ENCODE data around the gene MUC5AC. TPM values are rescaled to one million over a fixed set of nuclear protein-coding genes. Genes with fewer than 3 reads are reported as not detected.

Gene MUC5AC
- total and polyA plus RNA-seq, 2 of the 13 experiments (the other 11 are each of a cell fraction or from before 2014, with no cell fraction given): under 0.01 TPM; not detected in 1

DNA sequence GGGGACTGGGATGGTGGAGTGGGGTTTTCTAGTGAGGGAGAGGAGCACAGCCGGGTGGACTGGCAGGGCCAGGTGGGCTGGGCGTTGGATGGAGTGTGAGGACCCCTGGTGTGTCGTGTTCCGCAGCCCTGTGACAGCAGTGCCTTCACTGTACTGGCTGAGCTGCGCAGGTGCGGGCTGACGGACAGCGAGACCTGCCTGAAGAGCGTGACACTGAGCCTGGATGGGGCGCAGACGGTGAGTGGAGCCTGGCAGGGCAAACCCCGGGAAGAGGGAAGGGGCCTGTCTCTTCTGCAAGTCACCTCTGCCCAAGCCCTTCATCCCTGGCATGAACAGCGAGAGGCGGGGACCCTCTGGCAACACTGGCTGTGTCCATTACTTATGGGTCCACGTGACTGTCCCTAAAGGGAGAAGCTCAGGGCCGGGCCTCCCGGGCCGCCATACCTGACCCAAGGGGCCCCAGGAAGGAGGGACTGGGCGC, 10.0 kb downstream of the MUC5AC start:
- ATAC-seq (no peak), FAIRE-seq (no peak), DNase-seq (ENCODE audit: low spot score) (no peak)
- CTCF ChIA-PET (ENCODE audit: low intra/inter-chr PET ratio, low total read pairs): no interaction called here
- Histone ChIP-seq H2AFZ (ENCODE audit: low read length) (no peak overlapping the region), H4K20me1 (ENCODE audit: insufficient read depth, low read length) (no peaks in the 10 kb centered on the region), H3K9me3 (ENCODE audit: low read length) (peaks cover 13% of the 10 kb centered on the region; the same call in 1 of the 2 replicates), H3K4me3 (replicated peaks in 1 of 3; ENCODE audit: insufficient read depth in 1 of 3, low read depth in 2 of 3, low read length in 3 of 3) (no peak overlapping the region), H3K27me3 (ENCODE audit: control insufficient read depth in 1 of 2, insufficient read depth in 2 of 2, low read length in 2 of 2) (peaks cover 7 to 25% of the 10 kb centered on the region in 2 experiments; a peak in 4 of 5 replicates), H3K27ac (ENCODE audit: extremely low read length, insufficient read depth, low read length) (no peak overlapping the region), H3K9ac (ENCODE audit: insufficient read depth, low read depth, low read length) (no peak overlapping the region), H3K36me3 (replicated peaks in 1 of 2; ENCODE audit: control insufficient read depth in 1 of 2, insufficient read depth in 2 of 2, low read length in 2 of 2) (no peaks in the 10 kb centered on the region), H3K79me2 (ENCODE audit: insufficient read depth, low read length) (no peaks in the 10 kb centered on the region), H3K4me1 (ENCODE audit: insufficient read depth, low read length) (no peaks in the 10 kb centered on the region), H3K4me2 (ENCODE audit: low read depth, low read length) (no peak overlapping the region)
- 16% methylated on average over 9 of the region's 19 CpGs for WGBS (ENCODE audit: low lambda C conversion rate)
- TF ChIP-seq CHD2 (IDR thresholded peaks at IDR 0.05; ENCODE audit: low read depth, low read length) (no peak), PHB2 (IDR thresholded peaks at IDR 0.05; ENCODE audit: partially characterized antibody) (no peak), KAT2B (IDR thresholded peaks at IDR 0.05; ENCODE audit: borderline replicate concordance, low read depth, low read length) (no peak), SMAD1 (CRISPR knock-in tag; IDR thresholded peaks at IDR 0.05; ENCODE audit: borderline replicate concordance, low read depth) (no peak), MEIS2 (CRISPR knock-in tag; IDR thresholded peaks at IDR 0.05) (no peak), ZNF451 (CRISPR knock-in tag; IDR thresholded peaks at IDR 0.05) (no peak), SP1 (IDR thresholded peaks at IDR 0.05) (no peak), SP1 (CRISPR knock-in tag; IDR thresholded peaks at IDR 0.05) (no peak)
- TF ChIP-seq, protein P1, sequence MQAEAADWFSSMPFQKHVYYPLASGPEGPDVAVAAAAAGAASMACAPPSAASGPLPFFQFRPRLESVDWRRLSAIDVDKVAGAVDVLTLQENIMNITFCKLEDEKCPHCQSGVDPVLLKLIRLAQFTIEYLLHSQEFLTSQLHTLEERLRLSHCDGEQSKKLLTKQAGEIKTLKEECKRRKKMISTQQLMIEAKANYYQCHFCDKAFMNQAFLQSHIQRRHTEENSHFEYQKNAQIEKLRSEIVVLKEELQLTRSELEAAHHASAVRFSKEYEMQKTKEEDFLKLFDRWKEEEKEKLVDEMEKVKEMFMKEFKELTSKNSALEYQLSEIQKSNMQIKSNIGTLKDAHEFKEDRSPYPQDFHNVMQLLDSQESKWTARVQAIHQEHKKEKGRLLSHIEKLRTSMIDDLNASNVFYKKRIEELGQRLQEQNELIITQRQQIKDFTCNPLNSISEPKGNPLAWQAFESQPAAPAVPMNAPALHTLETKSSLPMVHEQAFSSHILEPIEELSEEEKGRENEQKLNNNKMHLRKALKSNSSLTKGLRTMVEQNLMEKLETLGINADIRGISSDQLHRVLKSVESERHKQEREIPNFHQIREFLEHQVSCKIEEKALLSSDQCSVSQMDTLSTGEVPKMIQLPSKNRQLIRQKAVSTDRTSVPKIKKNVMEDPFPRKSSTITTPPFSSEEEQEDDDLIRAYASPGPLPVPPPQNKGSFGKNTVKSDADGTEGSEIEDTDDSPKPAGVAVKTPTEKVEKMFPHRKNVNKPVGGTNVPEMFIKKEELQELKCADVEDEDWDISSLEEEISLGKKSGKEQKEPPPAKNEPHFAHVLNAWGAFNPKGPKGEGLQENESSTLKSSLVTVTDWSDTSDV (CRISPR knock-in tag; IDR thresholded peaks at IDR 0.05): no peak
- BruUV-seq (replicated peaks): no TSS peak
- POLR2A ChIA-PET: no interaction called here
- in situ Hi-C loops (cut with HindIII; ENCODE audit: extremely low pct_ligation_motif_present, low pct_unique_long_range_greater_than_20kb): no loop called here
- intact Hi-C loops (cut with micrococcal nuclease; ENCODE audit: unreplicated experiment): no loop called here

Data from HepG2 (cell line).